ENCODE measurements around the gene HSDL1. TPM values are rescaled to one million over a fixed set of nuclear protein-coding genes. Genes with fewer than 3 reads are reported as not detected.

HSDL1 gene
- total and polyA plus RNA-seq, 2 donors (not counting 1 experiment from before 2014, with no cell fraction given): 23.6 to 24.8 TPM

- no peak overlapping the region for H3K9ac ChIP-seq (ENCODE audit: insufficient read depth, low read length)
- H3K4me2 ChIP-seq (ENCODE audit: extremely low read depth, insufficient read depth, low read length): no peak overlapping the region
- H3K27ac ChIP-seq (ENCODE audit: insufficient read depth, low read length): no peak overlapping the region
- no peak for TF ChIP-seq EZH2 (IDR thresholded peaks at IDR 0.05; ENCODE audit: low read length, missing control alignments)
- no peak for TF ChIP-seq CTCF (conservative IDR thresholded peaks at IDR 0.05 in 1 of 2, IDR thresholded peaks at IDR 0.05 in 1 of 2; ENCODE audit: low read depth in 1 of 2, low read length in 2 of 2)
- H4K20me1 ChIP-seq (ENCODE audit: control insufficient read depth, extremely low read depth, insufficient read depth, low read length): no peaks in the 10 kb centered on the region
- peaks cover 21% of the 10 kb centered on the region for H3K36me3 ChIP-seq (ENCODE audit: control insufficient read depth, insufficient read depth, low read length)
- H3K9me3 ChIP-seq (ENCODE audit: control insufficient read depth, insufficient read depth, low read depth, low read length): no peaks in the 10 kb centered on the region
- H2AFZ ChIP-seq (ENCODE audit: low read length): no peak overlapping the region
- no peaks in the 10 kb centered on the region for H3K4me1 ChIP-seq (ENCODE audit: control insufficient read depth, extremely low read depth, insufficient read depth, low read length)
- DNase-seq (ENCODE audit: low read depth in 2 of 2): no peak
- H3K27me3 ChIP-seq (ENCODE audit: control insufficient read depth, insufficient read depth, low read length): no peaks in the 10 kb centered on the region
- no peak overlapping the region for H3K4me3 ChIP-seq (replicated peaks in 1 of 4; ENCODE audit: control extremely low read depth in 1 of 4, insufficient read depth in 1 of 4, low read depth in 3 of 4, low read length in 4 of 4)
- H3K79me2 ChIP-seq (ENCODE audit: control insufficient read depth, insufficient read depth, low read length): peaks cover 24% of the 10 kb centered on the region
These were observed 39.8 kb upstream of the HSDL1 start for GRCh38 chr16:84184775-84185174.

GRCh38 chr16:84183911-84184591 lies 39.1 kb upstream of the HSDL1 start:
- DNase-seq (ENCODE audit: low read depth in 2 of 2): no peak
- no peak overlapping the region for H3K9ac ChIP-seq (ENCODE audit: insufficient read depth, low read length)
- TF ChIP-seq EZH2 (IDR thresholded peaks at IDR 0.05; ENCODE audit: low read length, missing control alignments) (no peak), CTCF (conservative IDR thresholded peaks at IDR 0.05 in 1 of 2, IDR thresholded peaks at IDR 0.05 in 1 of 2; ENCODE audit: low read depth in 1 of 2, low read length in 2 of 2) (no peak)
- no peaks in the 10 kb centered on the region for H3K4me1 ChIP-seq (ENCODE audit: control insufficient read depth, extremely low read depth, insufficient read depth, low read length)
- no peaks in the 10 kb centered on the region for H3K9me3 ChIP-seq (ENCODE audit: control insufficient read depth, insufficient read depth, low read depth, low read length)
- peaks cover 25% of the 10 kb centered on the region for H3K36me3 ChIP-seq (ENCODE audit: control insufficient read depth, insufficient read depth, low read length)
- peaks cover 24% of the 10 kb centered on the region for H3K79me2 ChIP-seq (ENCODE audit: control insufficient read depth, insufficient read depth, low read length)
- H3K27me3 ChIP-seq (ENCODE audit: control insufficient read depth, insufficient read depth, low read length): no peaks in the 10 kb centered on the region
- no peak overlapping the region for H2AFZ ChIP-seq (ENCODE audit: low read length)
- H3K4me2 ChIP-seq (ENCODE audit: extremely low read depth, insufficient read depth, low read length): no peak overlapping the region
- no peak overlapping the region for H3K27ac ChIP-seq (ENCODE audit: insufficient read depth, low read length)
- H3K4me3 ChIP-seq (replicated peaks in 1 of 4; ENCODE audit: control extremely low read depth in 1 of 4, insufficient read depth in 1 of 4, low read depth in 3 of 4, low read length in 4 of 4): no peak overlapping the region
- no peaks in the 10 kb centered on the region for H4K20me1 ChIP-seq (ENCODE audit: control insufficient read depth, extremely low read depth, insufficient read depth, low read length)

GRCh38 chr16:84183572-84183875 lies 38.5 kb upstream of the HSDL1 start:
- peaks cover 28% of the 10 kb centered on the region for H3K36me3 ChIP-seq (ENCODE audit: control insufficient read depth, insufficient read depth, low read length)
- no peak overlapping the region for H3K27ac ChIP-seq (ENCODE audit: insufficient read depth, low read length)

More at GRCh38 chr16:84183572-84183875, 38.5 kb upstream of the HSDL1 start:
- Histone ChIP-seq H3K9ac (ENCODE audit: insufficient read depth, low read length) (no peak overlapping the region), H3K4me1 (ENCODE audit: control insufficient read depth, extremely low read depth, insufficient read depth, low read length) (no peaks in the 10 kb centered on the region), H3K27me3 (ENCODE audit: control insufficient read depth, insufficient read depth, low read length) (no peaks in the 10 kb centered on the region), H3K79me2 (ENCODE audit: control insufficient read depth, insufficient read depth, low read length) (peaks cover 24% of the 10 kb centered on the region), H3K4me2 (ENCODE audit: extremely low read depth, insufficient read depth, low read length) (no peak overlapping the region), H3K4me3 (replicated peaks in 1 of 4; ENCODE audit: control extremely low read depth in 1 of 4, insufficient read depth in 1 of 4, low read depth in 3 of 4, low read length in 4 of 4) (no peak overlapping the region), H4K20me1 (ENCODE audit: control insufficient read depth, extremely low read depth, insufficient read depth, low read length) (no peaks in the 10 kb centered on the region), H2AFZ (ENCODE audit: low read length) (no peak overlapping the region), H3K9me3 (ENCODE audit: control insufficient read depth, insufficient read depth, low read depth, low read length) (no peaks in the 10 kb centered on the region)
- no peak for DNase-seq (ENCODE audit: low read depth in 2 of 2)
- TF ChIP-seq EZH2 (IDR thresholded peaks at IDR 0.05; ENCODE audit: low read length, missing control alignments) (no peak), CTCF (conservative IDR thresholded peaks at IDR 0.05 in 1 of 2, IDR thresholded peaks at IDR 0.05 in 1 of 2; ENCODE audit: low read depth in 1 of 2, low read length in 2 of 2) (no peak)

Measured in fibroblast of lung (primary cell).